GM23338 (cell line): ENCODE results near the gene FLNB. TPM values are rescaled to one million over a fixed set of nuclear protein-coding genes. Genes with fewer than 3 reads are reported as not detected.

Experiments
- ATAC-seq: fragments of 200-7000 bp; cut with Tn5 transposase; 3 replicates; pipeline ENCODE4 v1.9.1; 2020
- DNase-seq: peaks from one replicate; pipeline ENCODE4 v3.0.0-alpha.2; 2015; ENCODE audit warnings: low spot score
- H2AFZ ChIP-seq: fragments of 200-600 bp; sonication (generic); 2 replicates; pipeline ENCODE4 v1.8.0; 2016; ENCODE audit warnings: antibody characterized with exemption, mild to moderate bottlenecking, moderate library complexity
- H3F3A ChIP-seq: fragments of 200-600 bp; sonication (generic); replicated peaks from 2 replicates; pipeline ENCODE4 v1.8.0; 2017; ENCODE audit warnings: antibody characterized with exemption, mixed run types, low read depth
- H3K27ac ChIP-seq: fragments of 200-600 bp; sonication (generic); 2 replicates; pipeline ENCODE4 v1.6.1; 2016; ENCODE audit warnings: low read depth
- H3K27me3 ChIP-seq: fragments of 200-600 bp; sonication (generic); 2 replicates; pipeline ENCODE4 v1.8.0; 2016; ENCODE audit warnings: mild to moderate bottlenecking, mixed run types, moderate library complexity; ENCODE audit not compliant: insufficient read depth
- H3K36me3 ChIP-seq: fragments of 200-600 bp; sonication (generic); 2 replicates; pipeline ENCODE4 v1.8.0; 2016; ENCODE audit warnings: mild to moderate bottlenecking; ENCODE audit not compliant: insufficient read depth
- H3K4me1 ChIP-seq: fragments of 200-600 bp; sonication (generic); 2 replicates; pipeline ENCODE4 v1.8.0; 2016; ENCODE audit warnings: mild to moderate bottlenecking, moderate library complexity; ENCODE audit not compliant: insufficient read depth
- H3K4me2 ChIP-seq: fragments of 200-600 bp; sonication (generic); 2 replicates; pipeline ENCODE4 v1.7.1; 2017; ENCODE audit warnings: mixed run types
- H3K4me3 ChIP-seq: fragments of 200-600 bp; sonication (generic); 2 replicates; pipeline ENCODE4 v1.6.1; 2016; ENCODE audit warnings: mixed run types
- H3K79me2 ChIP-seq: fragments of 200-600 bp; sonication (generic); replicated peaks from 2 replicates; pipeline ENCODE4 v1.8.0; 2017; ENCODE audit warnings: mild to moderate bottlenecking; ENCODE audit not compliant: insufficient read depth
- H3K9me2 ChIP-seq: fragments of 200-600 bp; sonication (generic); 2 replicates; pipeline ENCODE4 v1.8.0; 2017; ENCODE audit not compliant: insufficient read depth
- H4K20me1 ChIP-seq: fragments of 200-600 bp; sonication (generic); replicated peaks from 2 replicates; pipeline ENCODE4 v1.8.0; 2017; ENCODE audit warnings: mild to moderate bottlenecking; ENCODE audit not compliant: insufficient read depth
- H3K27ac Mint-ChIP-seq: 2 replicates; pipeline ENCODE4 v1.8.0; 2020; ENCODE audit warnings: inconsistent platforms, mild to moderate bottlenecking, moderate library complexity, mixed read lengths
- H3K27me3 Mint-ChIP-seq: 3 replicates; pipeline ENCODE4 v1.8.0; 2022; ENCODE audit warnings: low read depth, mild to moderate bottlenecking, moderate library complexity, mixed read lengths, inconsistent platforms; ENCODE audit not compliant: insufficient read depth, poor library complexity
- H3K36me3 Mint-ChIP-seq: 3 replicates; pipeline ENCODE4 v1.8.0; 2021; ENCODE audit warnings: low read depth, mild to moderate bottlenecking, inconsistent platforms, moderate library complexity, mixed read lengths
- H3K4me1 Mint-ChIP-seq: 3 replicates; pipeline ENCODE4 v1.8.0; 2020; ENCODE audit warnings: mild to moderate bottlenecking, inconsistent platforms, mixed read lengths
- H3K4me3 Mint-ChIP-seq: 3 replicates; pipeline ENCODE4 v1.8.0; 2021; ENCODE audit warnings: moderate library complexity, mild to moderate bottlenecking, inconsistent platforms, mixed read lengths
- H3K9me3 Mint-ChIP-seq: 3 replicates; pipeline ENCODE4 v1.8.0; 2020; ENCODE audit warnings: moderate library complexity, mild to moderate bottlenecking, inconsistent platforms, mixed read lengths
- CREB1 ChIP-seq: fragments of 250-450 bp; sonication (Bioruptor Pico); IDR thresholded peaks from 2 replicates; pipeline ENCODE4 v1.5.0; 2020; ENCODE audit warnings: low read depth, mild to moderate bottlenecking, moderate library complexity
- CTCF ChIP-seq, 2 experiments: fragments of 200-600 bp in 1 of 2; sonication (generic) in 1 of 2; conservative IDR thresholded peaks; 2 replicates each; pipeline versions ENCODE4 v1.5.1 to v1.6.1; 2016 to 2017; ENCODE audit warnings: antibody characterized with exemption in 2 of 2, low read depth in 2 of 2, mild to moderate bottlenecking in 2 of 2, moderate library complexity in 1 of 2
- EZH2 ChIP-seq: fragments of 200-600 bp; sonication (generic); IDR thresholded peaks from one replicate; pipeline ENCODE4 v1.8.0; 2017; ENCODE audit warnings: antibody characterized with exemption, mild to moderate bottlenecking, low read depth; ENCODE audit not compliant: unreplicated experiment
- EZH2phosphoT487 ChIP-seq: fragments of 200-600 bp; sonication (generic); IDR thresholded peaks from one replicate; pipeline ENCODE4 v1.8.1; 2018; ENCODE audit warnings: antibody characterized with exemption; ENCODE audit not compliant: unreplicated experiment
- JUNB ChIP-seq: IDR thresholded peaks from one replicate; pipeline ENCODE4 v1.6.1; 2016; ENCODE audit warnings: antibody characterized with exemption; ENCODE audit not compliant: unreplicated experiment
- NANOG ChIP-seq: IDR thresholded peaks from 2 replicates; pipeline ENCODE4 v1.6.1; 2016; ENCODE audit warnings: antibody characterized with exemption, borderline replicate concordance
- POLR2AphosphoS5 ChIP-seq: IDR thresholded peaks from 2 replicates; pipeline ENCODE4 v1.6.1; 2016; ENCODE audit warnings: antibody characterized with exemption, low read depth
- STAT1 ChIP-seq: IDR thresholded peaks from one replicate; pipeline ENCODE4 v1.6.1; 2016; ENCODE audit warnings: antibody characterized with exemption; ENCODE audit not compliant: unreplicated experiment
- ZNF114 ChIP-seq: fragments of 250-450 bp; sonication (Bioruptor Pico); IDR thresholded peaks from 2 replicates; pipeline ENCODE4 v1.5.0; 2020; ENCODE audit warnings: mild to moderate bottlenecking, moderate library complexity
- ZNF331 ChIP-seq: fragments of 250-450 bp; sonication (Bioruptor Pico); IDR thresholded peaks from 2 replicates; pipeline ENCODE4 v1.5.0; 2020; ENCODE audit warnings: low read depth, mild to moderate bottlenecking, moderate library complexity
- polyA plus RNA-seq: library from polyadenylated mRNA; unstranded; fragments of >200 nt; fragmentation: Nextera tagmentation; extraction: Ambion mirVana; gene quantifications from 2 replicates; pipeline ENCODE4 v1.2.1, GENCODE V29; 2016
- total RNA-seq: library from RNA; depleted of rRNA; stranded (reverse); fragments of >200 nt; shearing (Covaris generic); gene quantifications from 2 replicates; pipeline ENCODE4 v1.2.3, GENCODE V29; 2014
- TF ChIP-seq, protein P1 (sequence below): fragments of 250-450 bp; sonication (Bioruptor Pico); IDR thresholded peaks from 2 replicates; pipeline ENCODE4 v1.5.0; 2020; ENCODE audit warnings: mild to moderate bottlenecking, moderate library complexity
- TF ChIP-seq, protein P2 (sequence below): IDR thresholded peaks from 2 replicates; pipeline ENCODE4 v1.6.1; 2016; ENCODE audit warnings: antibody characterized with exemption
- TF ChIP-seq, protein P3 (sequence below): IDR thresholded peaks from one replicate; pipeline ENCODE4 v1.6.1; 2018; ENCODE audit warnings: antibody characterized with exemption; ENCODE audit not compliant: unreplicated experiment

Gene FLNB
- total and polyA plus RNA-seq, 2 experiments from 2014 or later: 39.7 to 179 TPM

- no peak for ATAC-seq
- H3K4me1 Mint-ChIP-seq: peaks cover 8% of the 10 kb centered on the region
- no peaks in the 10 kb centered on the region for H3K36me3 Mint-ChIP-seq
- peaks cover 9% of the 10 kb centered on the region; the same call in 1 of the 2 replicates for H3K4me1 ChIP-seq
- no peaks in the 10 kb centered on the region for H3K27me3 ChIP-seq
- H3K9me2 ChIP-seq: no peaks in the 10 kb centered on the region
- H3K36me3 ChIP-seq: no peaks in the 10 kb centered on the region
- H3F3A ChIP-seq: 0 out of 2 replicates have a peak, but pooled peaks cover 2% of the 10 kb centered on the region
- peaks cover 7% of the 10 kb centered on the region for H3K27me3 Mint-ChIP-seq
- no peaks in the 10 kb centered on the region for H4K20me1 ChIP-seq
- H3K4me3 Mint-ChIP-seq: no peak overlapping the region
- H3K79me2 ChIP-seq: no peaks in the 10 kb centered on the region
- no peak overlapping the region for H2AFZ ChIP-seq
- no peak for TF ChIP-seq STAT1
- TF ChIP-seq, protein P1, sequence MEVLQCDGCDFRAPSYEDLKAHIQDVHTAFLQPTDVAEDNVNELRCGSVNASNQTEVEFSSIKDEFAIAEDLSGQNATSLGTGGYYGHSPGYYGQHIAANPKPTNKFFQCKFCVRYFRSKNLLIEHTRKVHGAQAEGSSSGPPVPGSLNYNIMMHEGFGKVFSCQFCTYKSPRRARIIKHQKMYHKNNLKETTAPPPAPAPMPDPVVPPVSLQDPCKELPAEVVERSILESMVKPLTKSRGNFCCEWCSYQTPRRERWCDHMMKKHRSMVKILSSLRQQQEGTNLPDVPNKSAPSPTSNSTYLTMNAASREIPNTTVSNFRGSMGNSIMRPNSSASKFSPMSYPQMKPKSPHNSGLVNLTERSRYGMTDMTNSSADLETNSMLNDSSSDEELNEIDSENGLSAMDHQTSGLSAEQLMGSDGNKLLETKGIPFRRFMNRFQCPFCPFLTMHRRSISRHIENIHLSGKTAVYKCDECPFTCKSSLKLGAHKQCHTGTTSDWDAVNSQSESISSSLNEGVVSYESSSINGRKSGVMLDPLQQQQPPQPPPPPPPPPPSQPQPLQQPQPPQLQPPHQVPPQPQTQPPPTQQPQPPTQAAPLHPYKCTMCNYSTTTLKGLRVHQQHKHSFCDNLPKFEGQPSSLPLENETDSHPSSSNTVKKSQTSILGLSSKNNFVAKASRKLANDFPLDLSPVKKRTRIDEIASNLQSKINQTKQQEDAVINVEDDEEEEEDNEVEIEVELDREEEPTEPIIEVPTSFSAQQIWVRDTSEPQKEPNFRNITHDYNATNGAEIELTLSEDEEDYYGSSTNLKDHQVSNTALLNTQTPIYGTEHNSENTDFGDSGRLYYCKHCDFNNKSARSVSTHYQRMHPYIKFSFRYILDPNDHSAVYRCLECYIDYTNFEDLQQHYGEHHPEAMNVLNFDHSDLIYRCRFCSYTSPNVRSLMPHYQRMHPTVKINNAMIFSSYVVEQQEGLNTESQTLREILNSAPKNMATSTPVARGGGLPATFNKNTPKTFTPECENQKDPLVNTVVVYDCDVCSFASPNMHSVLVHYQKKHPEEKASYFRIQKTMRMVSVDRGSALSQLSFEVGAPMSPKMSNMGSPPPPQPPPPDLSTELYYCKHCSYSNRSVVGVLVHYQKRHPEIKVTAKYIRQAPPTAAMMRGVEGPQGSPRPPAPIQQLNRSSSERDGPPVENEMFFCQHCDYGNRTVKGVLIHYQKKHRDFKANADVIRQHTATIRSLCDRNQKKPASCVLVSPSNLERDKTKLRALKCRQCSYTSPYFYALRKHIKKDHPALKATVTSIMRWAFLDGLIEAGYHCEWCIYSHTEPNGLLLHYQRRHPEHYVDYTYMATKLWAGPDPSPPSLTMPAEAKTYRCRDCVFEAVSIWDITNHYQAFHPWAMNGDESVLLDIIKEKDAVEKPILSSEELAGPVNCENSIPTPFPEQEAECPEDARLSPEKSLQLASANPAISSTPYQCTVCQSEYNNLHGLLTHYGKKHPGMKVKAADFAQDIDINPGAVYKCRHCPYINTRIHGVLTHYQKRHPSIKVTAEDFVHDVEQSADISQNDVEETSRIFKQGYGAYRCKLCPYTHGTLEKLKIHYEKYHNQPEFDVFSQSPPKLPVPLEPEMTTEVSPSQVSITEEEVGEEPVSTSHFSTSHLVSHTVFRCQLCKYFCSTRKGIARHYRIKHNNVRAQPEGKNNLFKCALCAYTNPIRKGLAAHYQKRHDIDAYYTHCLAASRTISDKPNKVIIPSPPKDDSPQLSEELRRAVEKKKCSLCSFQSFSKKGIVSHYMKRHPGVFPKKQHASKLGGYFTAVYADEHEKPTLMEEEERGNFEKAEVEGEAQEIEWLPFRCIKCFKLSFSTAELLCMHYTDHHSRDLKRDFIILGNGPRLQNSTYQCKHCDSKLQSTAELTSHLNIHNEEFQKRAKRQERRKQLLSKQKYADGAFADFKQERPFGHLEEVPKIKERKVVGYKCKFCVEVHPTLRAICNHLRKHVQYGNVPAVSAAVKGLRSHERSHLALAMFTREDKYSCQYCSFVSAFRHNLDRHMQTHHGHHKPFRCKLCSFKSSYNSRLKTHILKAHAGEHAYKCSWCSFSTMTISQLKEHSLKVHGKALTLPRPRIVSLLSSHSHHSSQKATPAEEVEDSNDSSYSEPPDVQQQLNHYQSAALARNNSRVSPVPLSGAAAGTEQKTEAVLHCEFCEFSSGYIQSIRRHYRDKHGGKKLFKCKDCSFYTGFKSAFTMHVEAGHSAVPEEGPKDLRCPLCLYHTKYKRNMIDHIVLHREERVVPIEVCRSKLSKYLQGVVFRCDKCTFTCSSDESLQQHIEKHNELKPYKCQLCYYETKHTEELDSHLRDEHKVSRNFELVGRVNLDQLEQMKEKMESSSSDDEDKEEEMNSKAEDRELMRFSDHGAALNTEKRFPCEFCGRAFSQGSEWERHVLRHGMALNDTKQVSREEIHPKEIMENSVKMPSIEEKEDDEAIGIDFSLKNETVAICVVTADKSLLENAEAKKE: no peak
- no peak for TF ChIP-seq JUNB
- TF ChIP-seq CTCF (conservative IDR thresholded peaks at IDR 0.05; ENCODE audit: low read depth in 2 of 2): no peak
- TF ChIP-seq CREB1 (CRISPR knock-in tag): no peak
- TF ChIP-seq ZNF114: no peak
- no peak for TF ChIP-seq EZH2phosphoT487
- no peak for TF ChIP-seq NANOG
- no peak for TF ChIP-seq EZH2
- TF ChIP-seq POLR2AphosphoS5: no peak
- no peak for TF ChIP-seq ZNF331 (CRISPR knock-in tag)
- TF ChIP-seq, protein P2, sequence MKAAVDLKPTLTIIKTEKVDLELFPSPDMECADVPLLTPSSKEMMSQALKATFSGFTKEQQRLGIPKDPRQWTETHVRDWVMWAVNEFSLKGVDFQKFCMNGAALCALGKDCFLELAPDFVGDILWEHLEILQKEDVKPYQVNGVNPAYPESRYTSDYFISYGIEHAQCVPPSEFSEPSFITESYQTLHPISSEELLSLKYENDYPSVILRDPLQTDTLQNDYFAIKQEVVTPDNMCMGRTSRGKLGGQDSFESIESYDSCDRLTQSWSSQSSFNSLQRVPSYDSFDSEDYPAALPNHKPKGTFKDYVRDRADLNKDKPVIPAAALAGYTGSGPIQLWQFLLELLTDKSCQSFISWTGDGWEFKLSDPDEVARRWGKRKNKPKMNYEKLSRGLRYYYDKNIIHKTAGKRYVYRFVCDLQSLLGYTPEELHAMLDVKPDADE: no peak
- TF ChIP-seq, protein P3, sequence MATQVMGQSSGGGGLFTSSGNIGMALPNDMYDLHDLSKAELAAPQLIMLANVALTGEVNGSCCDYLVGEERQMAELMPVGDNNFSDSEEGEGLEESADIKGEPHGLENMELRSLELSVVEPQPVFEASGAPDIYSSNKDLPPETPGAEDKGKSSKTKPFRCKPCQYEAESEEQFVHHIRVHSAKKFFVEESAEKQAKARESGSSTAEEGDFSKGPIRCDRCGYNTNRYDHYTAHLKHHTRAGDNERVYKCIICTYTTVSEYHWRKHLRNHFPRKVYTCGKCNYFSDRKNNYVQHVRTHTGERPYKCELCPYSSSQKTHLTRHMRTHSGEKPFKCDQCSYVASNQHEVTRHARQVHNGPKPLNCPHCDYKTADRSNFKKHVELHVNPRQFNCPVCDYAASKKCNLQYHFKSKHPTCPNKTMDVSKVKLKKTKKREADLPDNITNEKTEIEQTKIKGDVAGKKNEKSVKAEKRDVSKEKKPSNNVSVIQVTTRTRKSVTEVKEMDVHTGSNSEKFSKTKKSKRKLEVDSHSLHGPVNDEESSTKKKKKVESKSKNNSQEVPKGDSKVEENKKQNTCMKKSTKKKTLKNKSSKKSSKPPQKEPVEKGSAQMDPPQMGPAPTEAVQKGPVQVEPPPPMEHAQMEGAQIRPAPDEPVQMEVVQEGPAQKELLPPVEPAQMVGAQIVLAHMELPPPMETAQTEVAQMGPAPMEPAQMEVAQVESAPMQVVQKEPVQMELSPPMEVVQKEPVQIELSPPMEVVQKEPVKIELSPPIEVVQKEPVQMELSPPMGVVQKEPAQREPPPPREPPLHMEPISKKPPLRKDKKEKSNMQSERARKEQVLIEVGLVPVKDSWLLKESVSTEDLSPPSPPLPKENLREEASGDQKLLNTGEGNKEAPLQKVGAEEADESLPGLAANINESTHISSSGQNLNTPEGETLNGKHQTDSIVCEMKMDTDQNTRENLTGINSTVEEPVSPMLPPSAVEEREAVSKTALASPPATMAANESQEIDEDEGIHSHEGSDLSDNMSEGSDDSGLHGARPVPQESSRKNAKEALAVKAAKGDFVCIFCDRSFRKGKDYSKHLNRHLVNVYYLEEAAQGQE: no peak
- H3K27ac ChIP-seq: no peak overlapping the region
- H3K4me2 ChIP-seq: no peak overlapping the region
- no peak overlapping the region for H3K27ac Mint-ChIP-seq
- no peaks in the 10 kb centered on the region for H3K9me3 Mint-ChIP-seq
- no peak overlapping the region for H3K4me3 ChIP-seq
- no peak for DNase-seq
Measured at GRCh38 chr3:57958642-57959422, 49.4 kb upstream of the FLNB start.
